GM18502 (cell line): ENCODE measurements around the gene IL36B.

Experiments used
- ATAC-seq: cut with Tn5 transposase; IDR thresholded peaks from one replicate; pipeline ENCODE4 v1.9.1; 2021; ENCODE audit warnings: mild to moderate bottlenecking; ENCODE audit not compliant: unreplicated experiment, poor library complexity

Gene IL36B

GRCh38 chr2:113076954-113077669, 24.4 kb upstream of the IL36B start:
- ATAC-seq = no peak

- no peak for ATAC-seq
These were observed 22.9 kb upstream of the IL36B start for GRCh38 chr2:113075600-113075999.

- no peak for ATAC-seq
These were observed 22.4 kb upstream of the IL36B start for GRCh38 chr2:113075030-113075429.

- no peak for ATAC-seq
These were observed 20.7 kb upstream of the IL36B start for GRCh38 chr2:113073325-113073834.

GRCh38 chr2:113072584-113072983, 19.9 kb upstream of the IL36B start:
- ATAC-seq = no peak

- no peak for ATAC-seq
These were observed 17.9 kb upstream of the IL36B start for GRCh38 chr2:113070606-113070975.

GRCh38 chr2:113069676-113070605, 17.3 kb upstream of the IL36B start:
- no peak for ATAC-seq

GRCh38 chr2:113068706-113069485, 16.2 kb upstream of the IL36B start:
- no peak for ATAC-seq

GRCh38 chr2:113068249-113068648, 15.6 kb upstream of the IL36B start:
- ATAC-seq = no peak

- no peak for ATAC-seq
These were observed 15.0 kb upstream of the IL36B start, which contains the start of gene IL1F10 for GRCh38 chr2:113067681-113068080. Gene IL1F10 (plus strand): TSS chr2:113067970. CDS start chr2:113072739, 4,769 bp downstream.

- no peak for ATAC-seq
These were observed 12.2 kb upstream of the IL36B start for GRCh38 chr2:113064898-113065297.

- ATAC-seq = no peak
These were observed 11.6 kb upstream of the IL36B start for GRCh38 chr2:113064281-113064680.

GRCh38 chr2:113061896-113062770, 9.5 kb upstream of the IL36B start:
- ATAC-seq = no peak

GRCh38 chr2:113061241-113061640, 8.6 kb upstream of the IL36B start:
- ATAC-seq = no peak

- ATAC-seq = no peak
These were observed 8.1 kb upstream of the IL36B start for GRCh38 chr2:113060796-113061195.

GRCh38 chr2:113060396-113060795, 7.7 kb upstream of the IL36B start:
- ATAC-seq = no peak

GRCh38 chr2:113058998-113059960, 6.6 kb upstream of the IL36B start, which contains the start of gene IL36RN:
Gene IL36RN (plus strand): TSS chr2:113059198. CDS start chr2:113059439, 241 bp downstream.
- no peak for ATAC-seq

- ATAC-seq = no peak
These were observed 5.8 kb upstream of the IL36B start for GRCh38 chr2:113058411-113058994.
